HepG2 (cell line): ENCODE measurements around the gene MED20. TPM values are rescaled to one million over a fixed set of nuclear protein-coding genes. Genes with fewer than 3 reads are reported as not detected.

Experiments
- ATAC-seq: fragments of 200-7000 bp; cut with Tn5 transposase; 3 replicates; pipeline ENCODE4 v1.9.1; 2020; ENCODE audit warnings: mild to moderate bottlenecking, moderate library complexity
- BruUV-seq: library from RNA; stranded (reverse); fragments of 400-500 nt; replicated peaks from 2 replicates; lab custom pipeline; 2021; lab: Mats Ljungman, UMichigan
- CTCF ChIA-PET: fragments of 300-600 bp; formaldehyde crosslinking; extraction: SDS; loops from one replicate; lab custom pipeline; 2021; ENCODE audit warnings: low total read pairs, inconsistent platforms, low intra/inter-chr PET ratio; lab: Yijun Ruan, JAX
- POLR2A ChIA-PET: fragments of 350-600 bp; sonication (Branson Sonifier 250); formaldehyde crosslinking; loops from one replicate; lab custom pipeline; 2020; ENCODE audit warnings: antibody characterized with exemption, inconsistent platforms; lab: Yijun Ruan, JAX
- DNase-seq: peaks from one replicate; pipeline ENCODE4 v3.0.0-alpha.2; 2015; ENCODE audit warnings: low spot score
- FAIRE-seq: peaks from 3 replicates; lab custom pipeline; 2011; peaks lifted over from hg19 to GRCh38; lab: Jason Lieb, UNC
- H2AFZ ChIP-seq: one replicate; pipeline ENCODE4 v1.6.1; 2011; ENCODE audit warnings: low read length, inconsistent platforms
- H3K27ac ChIP-seq: fragments of 300-600 bp; 3 replicates; pipeline ENCODE4 v1.8.0; 2011; ENCODE audit warnings: mixed run types, mild to moderate bottlenecking, mixed read lengths, low read length, inconsistent platforms; ENCODE audit not compliant: insufficient read depth; ENCODE audit errors: extremely low read length
- H3K27me3 ChIP-seq, 2 experiments: fragments of 200-600 bp in 1 of 2; 2 replicates in 1 of 2; 3 replicates in 1 of 2; pipeline versions ENCODE4 v1.6.0 to v1.8.0; 2011; ENCODE audit warnings: low read length in 2 of 2, mild to moderate bottlenecking in 2 of 2, moderate library complexity in 2 of 2, inconsistent platforms in 1 of 2; ENCODE audit not compliant: insufficient read depth in 2 of 2, control insufficient read depth in 1 of 2
- H3K36me3 ChIP-seq, 2 experiments: fragments of 200-600 bp in 1 of 2; replicated peaks in 1 of 2; 2 replicates in 1 of 2; 3 replicates in 1 of 2; pipeline versions ENCODE4 v1.5.1 to v1.8.0; 2011; ENCODE audit warnings: low read length in 2 of 2, inconsistent platforms in 1 of 2; ENCODE audit not compliant: insufficient read depth in 2 of 2, control insufficient read depth in 1 of 2
- H3K4me1 ChIP-seq: 2 replicates; pipeline ENCODE4 v1.5.1; 2012; ENCODE audit warnings: low read length, inconsistent platforms; ENCODE audit not compliant: insufficient read depth
- H3K4me2 ChIP-seq: 2 replicates; pipeline ENCODE4 v1.6.0; 2011; ENCODE audit warnings: low read depth, low read length, inconsistent platforms
- H3K4me3 ChIP-seq, 3 experiments: fragments of 200-600 bp in 1 of 3; sonication (generic), shearing (Covaris generic) in 1 of 3; replicated peaks in 1 of 3; 2 replicates each; pipeline ENCODE4 v1.5.1; 2011 to 2016; ENCODE audit warnings: low read length in 3 of 3, inconsistent platforms in 2 of 3, low read depth in 2 of 3, mild to moderate bottlenecking in 2 of 3, control low read depth in 1 of 3, mixed read lengths in 1 of 3; ENCODE audit not compliant: insufficient read depth in 1 of 3
- H3K79me2 ChIP-seq: one replicate; pipeline ENCODE4 v1.6.1; 2011; ENCODE audit warnings: low read length, inconsistent platforms; ENCODE audit not compliant: insufficient read depth
- H3K9ac ChIP-seq: 2 replicates; pipeline ENCODE4 v1.6.0; 2011; ENCODE audit warnings: mild to moderate bottlenecking, low read depth, low read length, inconsistent platforms; ENCODE audit not compliant: insufficient read depth
- H3K9me3 ChIP-seq: 2 replicates; pipeline ENCODE4 v1.5.1; 2012; ENCODE audit warnings: mild to moderate bottlenecking, low read length
- H4K20me1 ChIP-seq: 2 replicates; pipeline ENCODE4 v1.6.0; 2011; ENCODE audit warnings: inconsistent platforms, mild to moderate bottlenecking, low read length, moderate library complexity; ENCODE audit not compliant: insufficient read depth
- AKNA ChIP-seq: sonication (generic); formaldehyde crosslinking; IDR thresholded peaks from 2 replicates; pipeline ENCODE4 v1.4.0; 2020; ENCODE audit warnings: missing genetic modification reagents, borderline replicate concordance
- ATF3 ChIP-seq: sonication (generic); formaldehyde crosslinking; IDR thresholded peaks from 2 replicates; pipeline ENCODE4 v1.4.0; 2020; ENCODE audit warnings: missing genetic modification reagents
- CEBPG ChIP-seq: IDR thresholded peaks from 2 replicates; pipeline ENCODE4 v1.6.1; 2016
- EHMT2 ChIP-seq: fragments of 200-600 bp; sonication (generic); IDR thresholded peaks from 2 replicates; pipeline ENCODE4 v1.7.0; 2017; ENCODE audit warnings: antibody characterized with exemption, low read depth, low read length, borderline replicate concordance
- IKZF5 ChIP-seq: IDR thresholded peaks from 2 replicates; pipeline ENCODE4 v1.6.1; 2018; ENCODE audit warnings: missing genetic modification reagents, mild to moderate bottlenecking, missing compliant biosample characterization
- NR2F6 ChIP-seq, 2 experiments: IDR thresholded peaks; 2 replicates each; pipeline ENCODE4 v1.6.1; 2016; ENCODE audit warnings: antibody characterized with exemption in 1 of 2, mild to moderate bottlenecking in 1 of 2
- RARA ChIP-seq: IDR thresholded peaks from 2 replicates; pipeline ENCODE4 v1.6.1; 2016; ENCODE audit warnings: missing genetic modification reagents, missing compliant biosample characterization
- SMARCE1 ChIP-seq: fragments of 450-650 bp; IDR thresholded peaks from 2 replicates; pipeline ENCODE4 v1.6.1; 2017; ENCODE audit warnings: borderline replicate concordance
- SOX13 ChIP-seq, 3 experiments: fragments of 450-650 bp in 1 of 3; sonication (generic) in 1 of 3; formaldehyde crosslinking in 1 of 3; IDR thresholded peaks in 2 of 3; conservative IDR thresholded peaks in 1 of 3; 2 replicates each; pipeline versions ENCODE4 v1.5.0 to v1.6.1; 2016 to 2020; ENCODE audit warnings: antibody characterized with exemption in 1 of 3, mild to moderate bottlenecking in 1 of 3, missing compliant biosample characterization in 1 of 3, missing genetic modification reagents in 1 of 3, moderate library complexity in 1 of 3
- TSC22D2 ChIP-seq: sonication (generic); formaldehyde crosslinking; IDR thresholded peaks from 2 replicates; pipeline ENCODE4 v1.5.1; 2020; ENCODE audit warnings: missing genetic modification reagents, mild to moderate bottlenecking, borderline replicate concordance
- ZNF549 ChIP-seq: sonication (generic); formaldehyde crosslinking; IDR thresholded peaks from 2 replicates; pipeline ENCODE4 v1.5.0; 2020; ENCODE audit warnings: missing genetic modification reagents
- ZNF710 ChIP-seq: sonication (generic); formaldehyde crosslinking; IDR thresholded peaks from 2 replicates; pipeline ENCODE4 v1.5.0; 2020; ENCODE audit warnings: mild to moderate bottlenecking, missing genetic modification reagents, borderline replicate concordance
- WGBS: methylation state at CpG from one replicate; pipeline ENCODE4 v1.1.6; 2017; ENCODE audit warnings: low lambda C conversion rate; 5-methylcytosine and 5-hydroxymethylcytosine counted together
- in situ Hi-C: cut with HindIII; loops from 2 replicates; pipeline ENCODE4 v1.10.0; 2017; ENCODE audit warnings: low pct_unique_long_range_greater_than_20kb; ENCODE audit not compliant: extremely low pct_ligation_motif_present
- intact Hi-C: fragments of 100-400 bp; cut with micrococcal nuclease; formaldehyde crosslinking; loops from one replicate; pipeline ENCODE4 v1.10.0; 2022; ENCODE audit not compliant: unreplicated experiment
- polyA plus RNA-seq, 8 experiments: library from polyadenylated mRNA; depleted of rRNA in 3 of 8; stranded (reverse) in 7 of 8; unstranded in 1 of 8; fragments of >200 nt; fragmentation: Illumina TruSeq in 4 of 8; extraction: Trizol in 4 of 8; gene quantifications; 2 replicates each; pipeline versions ENCODE4 v1.2.1 to v1.2.3, GENCODE V29; 2011 to 2016; ENCODE audit warnings: low read depth in 4 of 8, missing spikeins in 1 of 8, mixed read lengths in 1 of 8; ENCODE audit not compliant: insufficient read depth in 1 of 8
- total RNA-seq, 5 experiments: library from RNA; depleted of rRNA; stranded (reverse); fragments of >200 nt; fragmentation: Illumina TruSeq; extraction: Trizol; gene quantifications; 2 replicates each; pipeline ENCODE4 v1.2.3, GENCODE V29; 2016; ENCODE audit warnings: low read depth in 1 of 5

MED20 gene
- total and polyA plus RNA-seq, 2 of the 13 experiments (the other 11 are each of a cell fraction or from before 2014, with no cell fraction given), result 28.1 to 41.1 TPM

GRCh38 chr6:41874741-41875140 lies 46.2 kb downstream of the MED20 start:
- no TSS peak for BruUV-seq
- H3K9me3 ChIP-seq, result no peaks in the 10 kb centered on the region
- no peaks in the 10 kb centered on the region for H3K79me2 ChIP-seq
- H3K4me1 ChIP-seq, result peaks cover 29% of the 10 kb centered on the region
- FAIRE-seq (no peak), ATAC-seq (no peak), DNase-seq (no peak)
- H3K27me3 ChIP-seq, result no peaks in the 10 kb centered on the region
- H4K20me1 ChIP-seq, result no peaks in the 10 kb centered on the region
- H3K36me3 ChIP-seq, result no peaks in the 10 kb centered on the region
- in situ Hi-C loops, result no loop called here
- 62% methylated on average over 1 of the region's 1 CpG for WGBS
- H3K4me3 ChIP-seq, result no peak overlapping the region
- intact Hi-C loops, result no loop called here
- no peak overlapping the region for H3K27ac ChIP-seq
- ChIA-PET CTCF (no interaction called here), POLR2A (no interaction called here)
- no peak overlapping the region for H2AFZ ChIP-seq
- no peak overlapping the region for H3K9ac ChIP-seq
- no peak overlapping the region for H3K4me2 ChIP-seq
- TF ChIP-seq SMARCE1, result no peak
- TF ChIP-seq EHMT2, result no peak
- peak; percentile 35; the same call in 1 of the 2 replicates for TF ChIP-seq NR2F6 (IDR thresholded peaks at IDR 0.05)
- 0 out of 2 replicates have a peak, but pooled peaks have one; percentile 31 for TF ChIP-seq NR2F6 (CRISPR knock-in tag; IDR thresholded peaks at IDR 0.05)
- TF ChIP-seq TSC22D2 (CRISPR knock-in tag), result no peak
- no peak for TF ChIP-seq SOX13 (IDR thresholded peaks at IDR 0.05)
- TF ChIP-seq SOX13 (CRISPR knock-in tag; conservative IDR thresholded peaks at IDR 0.05 in 1 of 2, IDR thresholded peaks at IDR 0.05 in 1 of 2), result 0 out of 4 replicates have a peak, but pooled peaks of 1 of the 2 experiments have one; percentile 19
- 0 out of 2 replicates have a peak, but pooled peaks have one; percentile 11 for TF ChIP-seq CEBPG
- no peak for TF ChIP-seq ATF3 (CRISPR knock-in tag)
- no peak for TF ChIP-seq ZNF549 (CRISPR knock-in tag)
- 0 out of 2 replicates have a peak, but pooled peaks have one; percentile 20 for TF ChIP-seq RARA (CRISPR knock-in tag)
- no peak for TF ChIP-seq AKNA (CRISPR knock-in tag)
- TF ChIP-seq IKZF5 (CRISPR knock-in tag), result no peak
- TF ChIP-seq ZNF710, result peak; percentile 61; the same call in 1 of the 2 replicates
